ENCODE data around the gene RPL26. TPM values are rescaled to one million over a fixed set of nuclear protein-coding genes. Genes with fewer than 3 reads are reported as not detected.

Gene RPL26
- total and polyA plus RNA-seq, 3 experiments from 2014 or later: 1,507 to 2,522 (median 2,453) TPM

- Mint-ChIP-seq H3K9me3 (no peaks in the 10 kb centered on the region), H3K27me3 (peaks cover 11 to 65% of the 10 kb centered on the region in 2 donors), H3K4me3 (no peak overlapping the region), H3K27ac (no peak overlapping the region), H3K36me3 (no peaks in the 10 kb centered on the region), H3K4me1 (peaks cover 1 to 2% (median 2%) of the 10 kb centered on the region in 3 donors)
- ChIA-PET CTCF (no interaction called here), POLR2A (no interaction called here)
- no peak for DNase-seq
- H3K9me3 ChIP-seq (ENCODE audit: low read length): no peaks in the 10 kb centered on the region
- peaks cover 2% of the 10 kb centered on the region for H3K4me1 ChIP-seq (ENCODE audit: insufficient read depth, low read length)
- no peak overlapping the region for H3K27ac ChIP-seq (ENCODE audit: low read depth, low read length)
- H3K36me3 ChIP-seq (ENCODE audit: insufficient read depth, low read length): no peaks in the 10 kb centered on the region
- no peak overlapping the region for H3K4me3 ChIP-seq (ENCODE audit: low read length)
- H3K27me3 ChIP-seq (ENCODE audit: insufficient read depth, low read length, poor library complexity, severe bottlenecking): peaks cover 12% of the 10 kb centered on the region
Observed at GRCh38 chr17:8418471-8418870, 35.5 kb upstream of the RPL26 start.

GRCh38 chr17:8417806-8418205, 34.8 kb upstream of the RPL26 start:
- H3K4me1 ChIP-seq (ENCODE audit: insufficient read depth, low read length): peaks cover 6% of the 10 kb centered on the region
- H3K36me3 ChIP-seq (ENCODE audit: insufficient read depth, low read length): no peaks in the 10 kb centered on the region
- no peaks in the 10 kb centered on the region for H3K9me3 ChIP-seq (ENCODE audit: low read length)
- H3K27me3 ChIP-seq (ENCODE audit: insufficient read depth, low read length, poor library complexity, severe bottlenecking): peaks cover 12% of the 10 kb centered on the region
- H3K4me3 ChIP-seq (ENCODE audit: low read length): no peak overlapping the region
- H3K4me3 Mint-ChIP-seq: no peak overlapping the region
- H3K27me3 Mint-ChIP-seq: peaks cover 11 to 60% of the 10 kb centered on the region in 2 donors
- H3K4me1 Mint-ChIP-seq: peaks cover 7 to 9% (median 9%) of the 10 kb centered on the region in 3 donors
- CTCF ChIA-PET: no interaction called here
- no peak for DNase-seq
- no peak overlapping the region for H3K27ac Mint-ChIP-seq
- H3K9me3 Mint-ChIP-seq: no peaks in the 10 kb centered on the region
- H3K27ac ChIP-seq (ENCODE audit: low read depth, low read length): no peak overlapping the region
- H3K36me3 Mint-ChIP-seq: no peaks in the 10 kb centered on the region
- POLR2A ChIA-PET: no interaction called here

GRCh38 chr17:8413938-8414337, 30.9 kb upstream of the RPL26 start:
- Histone ChIP-seq H3K27ac (ENCODE audit: low read depth, low read length) (no peak overlapping the region), H3K27me3 (ENCODE audit: insufficient read depth, low read length, poor library complexity, severe bottlenecking) (no peaks in the 10 kb centered on the region), H3K36me3 (ENCODE audit: insufficient read depth, low read length) (no peaks in the 10 kb centered on the region), H3K9me3 (ENCODE audit: low read length) (no peaks in the 10 kb centered on the region), H3K4me1 (ENCODE audit: insufficient read depth, low read length) (peaks cover 13% of the 10 kb centered on the region), H3K4me3 (ENCODE audit: low read length) (no peak overlapping the region)
- Mint-ChIP-seq H3K27me3 (peaks cover 5 to 30% of the 10 kb centered on the region in 2 donors), H3K9me3 (no peaks in the 10 kb centered on the region), H3K4me3 (no peak overlapping the region), H3K36me3 (no peaks in the 10 kb centered on the region), H3K4me1 (peaks cover 9 to 19% (median 17%) of the 10 kb centered on the region in 3 donors), H3K27ac (no peak overlapping the region)
- POLR2A ChIA-PET: interaction anchor here (0.6 kb wide), 1 partner anchor 369 kb away, joined by 12 read pairs; no protein-coding TSS in a partner anchor
- DNase-seq: no peak
- CTCF ChIA-PET: no interaction called here

GRCh38 chr17:8413328-8413727, 30.3 kb upstream of the RPL26 start:
- ChIA-PET CTCF (interaction anchor here (1.2 to 2.2 kb wide), 2 partner anchors 30 to 332 kb away, joined by 3 to 7 read pairs; no protein-coding TSS in a partner anchor), POLR2A (interaction anchor here (0.6 kb wide), 1 partner anchor 370 kb away, joined by 12 read pairs; no protein-coding TSS in a partner anchor)
- no peak overlapping the region for H3K27ac ChIP-seq (ENCODE audit: low read depth, low read length)
- DNase-seq: no peak
- H3K4me1 ChIP-seq (ENCODE audit: insufficient read depth, low read length): peaks cover 13% of the 10 kb centered on the region
- no peak overlapping the region for H3K4me3 Mint-ChIP-seq
- no peak overlapping the region for H3K4me3 ChIP-seq (ENCODE audit: low read length)
- peak overlapping the region in 2 of 8 donors; percentile 26 to 29 for H3K27ac Mint-ChIP-seq
- no peaks in the 10 kb centered on the region for H3K36me3 ChIP-seq (ENCODE audit: insufficient read depth, low read length)
- no peaks in the 10 kb centered on the region for H3K9me3 ChIP-seq (ENCODE audit: low read length)
- H3K27me3 Mint-ChIP-seq: peaks cover 2 to 29% of the 10 kb centered on the region in 2 donors
- H3K9me3 Mint-ChIP-seq: no peaks in the 10 kb centered on the region
- H3K27me3 ChIP-seq (ENCODE audit: insufficient read depth, low read length, poor library complexity, severe bottlenecking): no peaks in the 10 kb centered on the region
- peaks cover 9 to 19% (median 17%) of the 10 kb centered on the region in 3 donors for H3K4me1 Mint-ChIP-seq
- no peaks in the 10 kb centered on the region for H3K36me3 Mint-ChIP-seq

- no peak for DNase-seq
- ChIA-PET POLR2A (no interaction called here), CTCF (interaction anchor here (2.2 kb wide), 1 partner anchor 333 kb away, joined by 7 read pairs; no protein-coding TSS in a partner anchor)
- Histone ChIP-seq H3K4me1 (ENCODE audit: insufficient read depth, low read length) (peaks cover 13% of the 10 kb centered on the region), H3K27ac (ENCODE audit: low read depth, low read length) (no peak overlapping the region), H3K27me3 (ENCODE audit: insufficient read depth, low read length, poor library complexity, severe bottlenecking) (no peaks in the 10 kb centered on the region), H3K4me3 (ENCODE audit: low read length) (no peak overlapping the region), H3K9me3 (ENCODE audit: low read length) (no peaks in the 10 kb centered on the region), H3K36me3 (ENCODE audit: insufficient read depth, low read length) (no peaks in the 10 kb centered on the region)
- Mint-ChIP-seq H3K4me1 (peaks cover 9 to 19% (median 17%) of the 10 kb centered on the region in 3 donors), H3K36me3 (no peaks in the 10 kb centered on the region), H3K4me3 (no peak overlapping the region), H3K27me3 (peaks cover 2 to 20% of the 10 kb centered on the region in 2 donors), H3K9me3 (no peaks in the 10 kb centered on the region), H3K27ac (no peak overlapping the region)
Observed at GRCh38 chr17:8412089-8412488, 29.1 kb upstream of the RPL26 start.

- no peak overlapping the region for H3K4me3 ChIP-seq (ENCODE audit: low read length)
- H3K27me3 ChIP-seq (ENCODE audit: insufficient read depth, low read length, poor library complexity, severe bottlenecking): no peaks in the 10 kb centered on the region
- Mint-ChIP-seq H3K27ac (no peak overlapping the region), H3K36me3 (no peaks in the 10 kb centered on the region), H3K4me3 (no peak overlapping the region), H3K27me3 (peaks cover 4 to 13% of the 10 kb centered on the region in 2 donors), H3K9me3 (no peaks in the 10 kb centered on the region), H3K4me1 (peaks cover 9 to 19% (median 17%) of the 10 kb centered on the region in 3 donors)
- peaks cover 13% of the 10 kb centered on the region for H3K4me1 ChIP-seq (ENCODE audit: insufficient read depth, low read length)
- no peak overlapping the region for H3K27ac ChIP-seq (ENCODE audit: low read depth, low read length)
- POLR2A ChIA-PET: no interaction called here
- CTCF ChIA-PET: interaction anchor here (0.7 to 3.1 kb wide), 9 partner anchors 16 to 339 kb away, joined by 3 to 16 read pairs (median 5); no protein-coding TSS in a partner anchor
- no peaks in the 10 kb centered on the region for H3K9me3 ChIP-seq (ENCODE audit: low read length)
- DNase-seq: no peak
- no peaks in the 10 kb centered on the region for H3K36me3 ChIP-seq (ENCODE audit: insufficient read depth, low read length)
Observed at GRCh38 chr17:8410883-8411238, 27.9 kb upstream of the RPL26 start.

GRCh38 chr17:8409966-8410882, 27.2 kb upstream of the RPL26 start:
- H3K27ac Mint-ChIP-seq: peak overlapping the region in 1 of 8 donors; percentile 3
- peak; percentile 61 to 82 (median 76) for DNase-seq
- H3K4me3 Mint-ChIP-seq: peak overlapping the region in 1 of 7 donors; percentile 8
- H3K36me3 Mint-ChIP-seq: no peaks in the 10 kb centered on the region
- H3K9me3 Mint-ChIP-seq: no peaks in the 10 kb centered on the region
- no peak overlapping the region for H3K27ac ChIP-seq (ENCODE audit: low read depth, low read length)
- H3K27me3 Mint-ChIP-seq: peaks cover 4 to 15% of the 10 kb centered on the region in 2 donors
- H3K36me3 ChIP-seq (ENCODE audit: insufficient read depth, low read length): no peaks in the 10 kb centered on the region
- H3K4me3 ChIP-seq (ENCODE audit: low read length): no peak overlapping the region
- H3K27me3 ChIP-seq (ENCODE audit: insufficient read depth, low read length, poor library complexity, severe bottlenecking): no peaks in the 10 kb centered on the region
- no peaks in the 10 kb centered on the region for H3K9me3 ChIP-seq (ENCODE audit: low read length)
- H3K4me1 ChIP-seq (ENCODE audit: insufficient read depth, low read length): peaks cover 13% of the 10 kb centered on the region
- peaks cover 9 to 19% (median 17%) of the 10 kb centered on the region in 3 donors for H3K4me1 Mint-ChIP-seq
- ChIA-PET CTCF (interaction anchor here (0.8 to 3.1 kb wide), 15 partner anchors 10 to 593 kb away, joined by 3 to 16 read pairs (median 4); partner anchors contain the start of gene NDEL1), POLR2A (no interaction called here)

- Histone ChIP-seq H3K9me3 (ENCODE audit: low read length) (no peaks in the 10 kb centered on the region), H3K36me3 (ENCODE audit: insufficient read depth, low read length) (no peaks in the 10 kb centered on the region), H3K27me3 (ENCODE audit: insufficient read depth, low read length, poor library complexity, severe bottlenecking) (no peaks in the 10 kb centered on the region), H3K27ac (ENCODE audit: low read depth, low read length) (no peak overlapping the region), H3K4me3 (ENCODE audit: low read length) (no peak overlapping the region), H3K4me1 (ENCODE audit: insufficient read depth, low read length) (peaks cover 10% of the 10 kb centered on the region)
- Mint-ChIP-seq H3K4me3 (no peak overlapping the region), H3K4me1 (peaks cover 6 to 16% (median 13%) of the 10 kb centered on the region in 3 donors), H3K36me3 (no peaks in the 10 kb centered on the region), H3K27me3 (peaks cover 2 to 19% of the 10 kb centered on the region in 2 donors), H3K27ac (no peak overlapping the region), H3K9me3 (no peaks in the 10 kb centered on the region)
- ChIA-PET POLR2A (no interaction called here), CTCF (interaction anchor here (0.7 to 3.1 kb wide), 2 partner anchors 13 to 338 kb away, joined by 3 to 16 read pairs; no protein-coding TSS in a partner anchor)
- no peak for DNase-seq
Observed at GRCh38 chr17:8408371-8408770, 25.4 kb upstream of the RPL26 start.
